ENCODE measurements around the gene EEF2. TPM values are rescaled to one million over a fixed set of nuclear protein-coding genes. Genes with fewer than 3 reads are reported as not detected.
"Not testable (repeated sequence)": the region's sequence is repeated elsewhere in the genome, so short reads cannot be mapped to it uniquely, and the experiment has no call there.

EEF2 gene
- total RNA-seq, 1 experiment from 2014 or later: 1,644 TPM

GRCh38 chr19:4012092-4012974 lies 27.1 kb upstream of the EEF2 start:
- no peak overlapping the region for H2AFZ ChIP-seq (ENCODE audit: low read length)
- H3K4me2 ChIP-seq (ENCODE audit: low read depth, low read length, poor library complexity, severe bottlenecking): no peak overlapping the region
- no peaks in the 10 kb centered on the region for H3K9me3 ChIP-seq (ENCODE audit: low read length)
- no peak overlapping the region for H3K27ac ChIP-seq (ENCODE audit: low read length)
- H3K36me3 ChIP-seq (ENCODE audit: insufficient read depth, low read length): no peaks in the 10 kb centered on the region
- peaks cover 13% of the 10 kb centered on the region for H3K4me1 ChIP-seq (ENCODE audit: low read length)
- H3K79me2 ChIP-seq (ENCODE audit: low read length): peaks cover 48% of the 10 kb centered on the region
- no peak for DNase-seq
- H3K27me3 ChIP-seq (ENCODE audit: low read length): no peaks in the 10 kb centered on the region
- H3K9me2 ChIP-seq (replicated peaks; ENCODE audit: insufficient read depth, low read length): no peaks in the 10 kb centered on the region
- no peak overlapping the region for H3K9ac ChIP-seq (ENCODE audit: low read length)
- no peak overlapping the region for H3K4me3 ChIP-seq (ENCODE audit: low read length)
- H4K20me1 ChIP-seq (ENCODE audit: insufficient read depth, low read depth, low read length): peaks cover 33% of the 10 kb centered on the region; the same call in 1 of the 2 replicates

GRCh38 chr19:4011430-4011829 lies 26.2 kb upstream of the EEF2 start:
- H3K79me2 ChIP-seq (ENCODE audit: low read length): peaks cover 47% of the 10 kb centered on the region
- H3K9me2 ChIP-seq (replicated peaks; ENCODE audit: insufficient read depth, low read length): not testable (repeated sequence)
- peaks cover 33% of the 10 kb centered on the region; the same call in 1 of the 2 replicates for H4K20me1 ChIP-seq (ENCODE audit: insufficient read depth, low read depth, low read length)

GRCh38 chr19:4010808-4011110 lies 25.5 kb upstream of the EEF2 start:
- Histone ChIP-seq H3K79me2 (ENCODE audit: low read length) (peaks cover 45% of the 10 kb centered on the region), H3K4me2 (ENCODE audit: low read depth, low read length, poor library complexity, severe bottlenecking) (no peak overlapping the region), H3K4me3 (ENCODE audit: low read length) (no peak overlapping the region), H3K27ac (ENCODE audit: low read length) (no peak overlapping the region), H3K27me3 (ENCODE audit: low read length) (no peaks in the 10 kb centered on the region), H3K4me1 (ENCODE audit: low read length) (peaks cover 20% of the 10 kb centered on the region), H4K20me1 (ENCODE audit: insufficient read depth, low read depth, low read length) (peaks cover 33% of the 10 kb centered on the region; the same call in 1 of the 2 replicates), H3K36me3 (ENCODE audit: insufficient read depth, low read length) (no peaks in the 10 kb centered on the region), H3K9me3 (ENCODE audit: low read length) (no peaks in the 10 kb centered on the region), H3K9ac (ENCODE audit: low read length) (no peak overlapping the region), H3K9me2 (replicated peaks; ENCODE audit: insufficient read depth, low read length) (no peaks in the 10 kb centered on the region), H2AFZ (ENCODE audit: low read length) (no peak overlapping the region)
- no peak for DNase-seq

More at GRCh38 chr19:4011430-4011829, 26.2 kb upstream of the EEF2 start:
- DNase-seq; H3K9me3 ChIP-seq (ENCODE audit: low read length); H3K4me3 ChIP-seq (ENCODE audit: low read length); H3K9ac ChIP-seq (ENCODE audit: low read length); H3K27me3 ChIP-seq (ENCODE audit: low read length); H3K36me3 ChIP-seq (ENCODE audit: insufficient read depth, low read length); H3K4me2 ChIP-seq (ENCODE audit: low read depth, low read length, poor library complexity, severe bottlenecking); H2AFZ ChIP-seq (ENCODE audit: low read length); H3K27ac ChIP-seq (ENCODE audit: low read length): not testable (repeated sequence)
- peaks cover 18% of the 10 kb centered on the region for H3K4me1 ChIP-seq (ENCODE audit: low read length)

GRCh38 chr19:4009990-4010807 lies 24.9 kb upstream of the EEF2 start:
- H3K9me3 ChIP-seq (ENCODE audit: low read length): no peaks in the 10 kb centered on the region
- no peaks in the 10 kb centered on the region for H3K9me2 ChIP-seq (replicated peaks; ENCODE audit: insufficient read depth, low read length)
- DNase-seq: no peak
- no peak overlapping the region for H3K9ac ChIP-seq (ENCODE audit: low read length)
- H3K4me2 ChIP-seq (ENCODE audit: low read depth, low read length, poor library complexity, severe bottlenecking): no peak overlapping the region
- no peaks in the 10 kb centered on the region for H3K36me3 ChIP-seq (ENCODE audit: insufficient read depth, low read length)
- H4K20me1 ChIP-seq (ENCODE audit: insufficient read depth, low read depth, low read length): peaks cover 31% of the 10 kb centered on the region; the same call in 1 of the 2 replicates
- peaks cover 20% of the 10 kb centered on the region for H3K4me1 ChIP-seq (ENCODE audit: low read length)
- H3K27me3 ChIP-seq (ENCODE audit: low read length): no peaks in the 10 kb centered on the region
- H3K79me2 ChIP-seq (ENCODE audit: low read length): peaks cover 43% of the 10 kb centered on the region
- no peak overlapping the region for H2AFZ ChIP-seq (ENCODE audit: low read length)
- no peak overlapping the region for H3K4me3 ChIP-seq (ENCODE audit: low read length)
- H3K27ac ChIP-seq (ENCODE audit: low read length): no peak overlapping the region

GRCh38 chr19:4007836-4008539 lies 22.7 kb upstream of the EEF2 start:
- Histone ChIP-seq H2AFZ (ENCODE audit: low read length) (no peak overlapping the region), H3K4me1 (ENCODE audit: low read length) (peaks cover 20% of the 10 kb centered on the region), H3K79me2 (ENCODE audit: low read length) (peaks cover 36% of the 10 kb centered on the region), H3K36me3 (ENCODE audit: insufficient read depth, low read length) (no peaks in the 10 kb centered on the region), H3K9me3 (ENCODE audit: low read length) (no peaks in the 10 kb centered on the region), H3K9me2 (replicated peaks; ENCODE audit: insufficient read depth, low read length) (no peaks in the 10 kb centered on the region), H3K4me3 (ENCODE audit: low read length) (peak overlapping the region; percentile 82), H4K20me1 (ENCODE audit: insufficient read depth, low read depth, low read length) (peaks cover 20% of the 10 kb centered on the region; the same call in 1 of the 2 replicates), H3K9ac (ENCODE audit: low read length) (peak overlapping the region; percentile 86), H3K27me3 (ENCODE audit: low read length) (no peaks in the 10 kb centered on the region), H3K27ac (ENCODE audit: low read length) (no peak overlapping the region), H3K4me2 (ENCODE audit: low read depth, low read length, poor library complexity, severe bottlenecking) (peak overlapping the region; percentile 84)
- DNase-seq: peak; percentile 60

GRCh38 chr19:4007021-4007835 lies 22.0 kb upstream of the EEF2 start, which contains the start of gene PIAS4:
PIAS4 (plus strand) TSS chr19:4007736; CDS start chr19:4007761, 25 bp downstream.
- Histone ChIP-seq H3K27ac (ENCODE audit: low read length) (peak within 1 kb of the TSS; percentile 47; the same call in 1 of the 2 replicates), H3K9ac (ENCODE audit: low read length) (peak within 1 kb of the TSS; percentile 93), H3K9me2 (replicated peaks; ENCODE audit: insufficient read depth, low read length) (no peaks in the 10 kb centered on the region), H3K79me2 (ENCODE audit: low read length) (peaks cover 36% of the 10 kb centered on the region), H3K36me3 (ENCODE audit: insufficient read depth, low read length) (no peaks in the 10 kb centered on the region), H4K20me1 (ENCODE audit: insufficient read depth, low read depth, low read length) (peaks cover 20% of the 10 kb centered on the region; the same call in 1 of the 2 replicates), H3K4me2 (ENCODE audit: low read depth, low read length, poor library complexity, severe bottlenecking) (peak within 1 kb of the TSS; percentile 96), H3K4me1 (ENCODE audit: low read length) (peaks cover 20% of the 10 kb centered on the region), H2AFZ (ENCODE audit: low read length) (peak within 1 kb of the TSS; percentile 95), H3K27me3 (ENCODE audit: low read length) (no peaks in the 10 kb centered on the region), H3K9me3 (ENCODE audit: low read length) (no peaks in the 10 kb centered on the region), H3K4me3 (ENCODE audit: low read length) (peak within 1 kb of the TSS; percentile 93)
- DNase-seq: peak; percentile 98

GRCh38 chr19:4005436-4005835 lies 20.2 kb upstream of the EEF2 start:
- H3K9ac ChIP-seq (ENCODE audit: low read length); H2AFZ ChIP-seq (ENCODE audit: low read length); H3K4me3 ChIP-seq (ENCODE audit: low read length); H3K36me3 ChIP-seq (ENCODE audit: insufficient read depth, low read length); H3K27me3 ChIP-seq (ENCODE audit: low read length); H3K9me3 ChIP-seq (ENCODE audit: low read length); H3K9me2 ChIP-seq (replicated peaks; ENCODE audit: insufficient read depth, low read length); DNase-seq; H3K4me2 ChIP-seq (ENCODE audit: low read depth, low read length, poor library complexity, severe bottlenecking); H3K27ac ChIP-seq (ENCODE audit: low read length): not testable (repeated sequence)
- H3K4me1 ChIP-seq (ENCODE audit: low read length): peaks cover 20% of the 10 kb centered on the region
- peaks cover 26% of the 10 kb centered on the region for H3K79me2 ChIP-seq (ENCODE audit: low read length)
- H4K20me1 ChIP-seq (ENCODE audit: insufficient read depth, low read depth, low read length): peaks cover 15% of the 10 kb centered on the region; the same call in 1 of the 2 replicates
